ENCODE data around the gene ZNF609.
A peak's percentile ranks its signal among the peaks of the same experiment; 100 is the strongest.

Gene ZNF609

GRCh38 chr15:64502151-64502550, 41.8 kb downstream of the ZNF609 start:
- no peak for DNase-seq (ENCODE audit: low read depth)

- DNase-seq (ENCODE audit: low read depth) = no peak
Measured at GRCh38 chr15:64502551-64502950, 42.2 kb downstream of the ZNF609 start.

GRCh38 chr15:64503197-64503596, 42.8 kb downstream of the ZNF609 start:
- no peak for DNase-seq (ENCODE audit: low read depth)

- DNase-seq (ENCODE audit: low read depth) = no peak
Measured at GRCh38 chr15:64503640-64504039, 43.3 kb downstream of the ZNF609 start.

- DNase-seq (ENCODE audit: low read depth) = peak; percentile 23
Measured at GRCh38 chr15:64507293-64507802, 47.0 kb downstream of the ZNF609 start.

GRCh38 chr15:64507845-64508244, 47.5 kb downstream of the ZNF609 start:
- no peak for DNase-seq (ENCODE audit: low read depth)

GRCh38 chr15:64513823-64514222, 53.4 kb downstream of the ZNF609 start:
- no peak for DNase-seq (ENCODE audit: low read depth)

- no peak for DNase-seq (ENCODE audit: low read depth)
Measured at GRCh38 chr15:64515196-64515595, 54.8 kb downstream of the ZNF609 start.

GRCh38 chr15:64515825-64516224, 55.4 kb downstream of the ZNF609 start:
- DNase-seq (ENCODE audit: low read depth) = no peak

GRCh38 chr15:64519897-64520296, 59.5 kb downstream of the ZNF609 start:
- DNase-seq (ENCODE audit: low read depth) = no peak

- no peak for DNase-seq (ENCODE audit: low read depth)
Measured at GRCh38 chr15:64521201-64521600, 60.8 kb downstream of the ZNF609 start.

- no peak for DNase-seq (ENCODE audit: low read depth)
Measured at GRCh38 chr15:64521726-64522164, 61.4 kb downstream of the ZNF609 start.

- DNase-seq (ENCODE audit: low read depth) = no peak
Measured at GRCh38 chr15:64522226-64522823, 61.9 kb downstream of the ZNF609 start.

- no peak for DNase-seq (ENCODE audit: low read depth)
Measured at GRCh38 chr15:64523240-64523639, 62.9 kb downstream of the ZNF609 start.

GRCh38 chr15:64524778-64525177, 64.4 kb downstream of the ZNF609 start:
- no peak for DNase-seq (ENCODE audit: low read depth)

- DNase-seq (ENCODE audit: low read depth) = no peak
Measured at GRCh38 chr15:64525828-64526530, 65.6 kb downstream of the ZNF609 start.

GRCh38 chr15:64527263-64527984, 67.0 kb downstream of the ZNF609 start:
- no peak for DNase-seq (ENCODE audit: low read depth)

- DNase-seq (ENCODE audit: low read depth) = no peak
Measured at GRCh38 chr15:64528871-64529270, 68.5 kb downstream of the ZNF609 start.

- DNase-seq (ENCODE audit: low read depth) = no peak
Measured at GRCh38 chr15:64530472-64530871, 70.1 kb downstream of the ZNF609 start.

- DNase-seq (ENCODE audit: low read depth) = no peak
Measured at GRCh38 chr15:64530918-64531317, 70.5 kb downstream of the ZNF609 start.

- DNase-seq (ENCODE audit: low read depth) = no peak
Measured at GRCh38 chr15:64532521-64533315, 72.3 kb downstream of the ZNF609 start.

All from activated T-cell treated with anti-CD3 and anti-CD28 coated beads for 24 hours (primary cell).